Small intestine (tissue), 16 donors: ENCODE results near the gene DNLZ. TPM values are rescaled to one million over a fixed set of nuclear protein-coding genes. Genes with fewer than 3 reads are reported as not detected.
A peak's percentile ranks its signal among the peaks of the same experiment; 100 is the strongest.

Experiments
- DNase-seq, 2 donors: peaks; one replicate each; pipeline versions ENCODE4 v3.0.0 to v3.0.0-alpha.2; 2013
- FAIRE-seq: peaks from 2 replicates; lab custom pipeline; 2012; peaks lifted over from hg19 to GRCh38; lab: Jason Lieb, UNC
- H3K27ac ChIP-seq, 3 donors: one replicate each; pipeline ENCODE4 v1.5.1; 2013; ENCODE audit warnings: low read length in 2 of 3, mild to moderate bottlenecking in 2 of 3, control low read depth in 1 of 3, inconsistent platforms in 1 of 3, low read depth in 1 of 3, moderate library complexity in 1 of 3
- H3K27me3 ChIP-seq, 3 donors: one replicate each; pipeline ENCODE4 v1.6.1; 2013; ENCODE audit warnings: low read length in 3 of 3, inconsistent platforms in 1 of 3; ENCODE audit not compliant: control insufficient read depth in 3 of 3, insufficient read depth in 3 of 3
- H3K36me3 ChIP-seq, 3 donors: one replicate each; pipeline ENCODE4 v1.6.1; 2013; ENCODE audit warnings: low read length in 3 of 3, inconsistent platforms in 1 of 3, low read depth in 1 of 3, mild to moderate bottlenecking in 1 of 3, moderate library complexity in 1 of 3; ENCODE audit not compliant: control insufficient read depth in 3 of 3, insufficient read depth in 2 of 3
- H3K4me1 ChIP-seq, 3 donors: one replicate each; pipeline ENCODE4 v1.6.1; 2013; ENCODE audit warnings: low read length in 2 of 3, inconsistent platforms in 1 of 3, low read depth in 1 of 3, mild to moderate bottlenecking in 1 of 3, moderate library complexity in 1 of 3; ENCODE audit not compliant: control insufficient read depth in 3 of 3, insufficient read depth in 2 of 3
- H3K4me3 ChIP-seq, 3 donors: one replicate each; pipeline ENCODE4 v1.5.1; 2013; ENCODE audit warnings: low read length in 3 of 3, control low read depth in 1 of 3, inconsistent platforms in 1 of 3, low read depth in 1 of 3, mild to moderate bottlenecking in 1 of 3, moderate library complexity in 1 of 3
- H3K9me3 ChIP-seq, 2 donors: one replicate each; pipeline ENCODE4 v1.6.1; 2013; ENCODE audit warnings: low read depth in 1 of 2, low read length in 1 of 2; ENCODE audit not compliant: control insufficient read depth in 2 of 2, insufficient read depth in 1 of 2
- WGBS, 3 donors: extraction: QIAGEN DNeasy Blood & Tissue Kit; methylation state at CpG; one replicate each; pipeline ENCODE4 v1.1.7; 2013; 5-methylcytosine and 5-hydroxymethylcytosine counted together
- long read RNA-seq, 10 donors: transcript quantifications; one replicate each; lab custom pipeline, GENCODE V29; 2026
- polyA plus RNA-seq, 4 donors: library from polyadenylated mRNA; stranded (reverse) in 3 of 4; unstranded in 1 of 4; fragments of 200-250 nt in 3 of 4; fragments of 120-200 nt in 1 of 4; gene quantifications; one replicate each; pipeline versions ENCODE4 v1.2.1 to v1.2.3, GENCODE V29; 2013
- donor health status: healthy with polysubstance abuse.
- donor health status: control.
- donor health status: control.
- donor health status: Bipolar disorder and iron deficiency.
- donor health status: healthy.

Gene DNLZ
- polyA plus RNA-seq = 10 to 100 TPM in 2 of 4 donors, 1 to 10 TPM in 2; 8.5 to 16.1 (median 11.0) TPM
- long read RNA-seq, donor 1, transcript DNLZ-201 (3 exons, 724 nt) = major isoform, 12 of 13 reads
- long read RNA-seq, donor 1, partial matches to known transcripts = 0 of 13 reads
- long read RNA-seq, donor 1, other reads (novel, unspliced or antisense) = 0 of 13 reads
- long read RNA-seq, donor 2, transcript DNLZ-201 (3 exons, 724 nt) = major isoform, 12 of 12 reads
- long read RNA-seq, donor 2, partial matches to known transcripts = 0 of 12 reads
- long read RNA-seq, donor 2, other reads (novel, unspliced or antisense) = 0 of 12 reads
- long read RNA-seq, donor 3, transcript DNLZ-201 (3 exons, 724 nt) = major isoform, 10 of 11 reads
- long read RNA-seq, donor 3, partial matches to known transcripts = 0 of 11 reads
- long read RNA-seq, donor 3, other reads (novel, unspliced or antisense) = 0 of 11 reads
- long read RNA-seq, donor 4 = 0 reads
- long read RNA-seq, donor 5, transcript DNLZ-201 (3 exons, 724 nt) = major isoform, 7 of 7 reads
- long read RNA-seq, donor 5, partial matches to known transcripts = 0 of 7 reads
- long read RNA-seq, donor 5, other reads (novel, unspliced or antisense) = 0 of 7 reads
- long read RNA-seq, donor 6, transcript DNLZ-201 (3 exons, 724 nt) = major isoform, 10 of 20 reads
- long read RNA-seq, donor 6, partial matches to known transcripts = 10 of 20 reads
- long read RNA-seq, donor 6, other reads (novel, unspliced or antisense) = 0 of 20 reads
- long read RNA-seq, donor 7 = 0 reads
- long read RNA-seq, donor 8, transcript DNLZ-201 (3 exons, 724 nt) = major isoform, 6 of 6 reads
- long read RNA-seq, donor 8, partial matches to known transcripts = 0 of 6 reads
- long read RNA-seq, donor 8, other reads (novel, unspliced or antisense) = 0 of 6 reads
- long read RNA-seq, donor 9, transcript DNLZ-201 (3 exons, 724 nt) = major isoform, 5 of 5 reads
- long read RNA-seq, donor 9, partial matches to known transcripts = 0 of 5 reads
- long read RNA-seq, donor 9, other reads (novel, unspliced or antisense) = 0 of 5 reads
- long read RNA-seq, donor 10, transcript DNLZ-201 (3 exons, 724 nt) = major isoform, 9 of 14 reads
- long read RNA-seq, donor 10, partial matches to known transcripts = 5 of 14 reads
- long read RNA-seq, donor 10, other reads (novel, unspliced or antisense) = 0 of 14 reads

DNA sequence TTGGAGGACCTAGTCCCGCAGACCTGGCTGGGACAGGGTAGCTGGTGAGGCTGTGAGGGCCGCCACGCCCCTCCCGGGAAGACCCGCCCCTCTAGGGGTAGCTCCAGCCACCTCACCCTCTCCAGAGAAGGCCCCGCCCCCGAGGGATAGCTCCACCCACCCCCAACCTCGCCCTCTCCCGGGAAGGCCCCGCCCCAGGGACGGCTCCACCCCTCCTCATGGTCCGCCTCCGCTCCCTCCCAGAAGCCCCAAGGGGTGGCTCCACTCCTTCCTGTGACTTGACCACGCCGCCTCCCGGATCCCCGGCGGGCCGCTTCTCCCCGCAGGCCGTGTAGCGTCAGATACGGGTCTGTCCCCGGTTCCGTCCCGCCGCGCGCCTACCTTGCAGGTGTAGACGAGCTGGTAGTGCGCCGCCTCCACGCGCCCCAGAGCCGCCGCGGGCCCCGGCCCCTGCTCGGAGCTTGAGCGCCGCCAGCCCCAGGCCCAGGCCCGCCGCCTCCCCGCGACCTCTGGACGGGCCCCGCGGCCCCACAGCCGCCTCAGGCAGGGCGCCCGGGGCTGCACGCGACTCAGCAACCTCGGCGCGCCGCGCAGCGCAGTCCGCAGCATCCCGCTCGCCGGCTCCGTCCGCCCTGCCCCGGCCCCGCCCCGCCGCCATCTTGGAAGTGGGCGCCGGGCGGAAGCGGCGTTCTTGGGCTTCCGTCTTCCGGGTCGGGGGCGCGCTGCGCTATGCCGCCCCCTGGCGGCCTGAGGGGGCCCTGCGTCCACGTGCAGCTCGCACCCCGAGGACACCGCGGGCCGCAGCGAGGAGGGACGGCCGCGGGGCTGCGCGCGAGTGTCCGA lies at the start of gene DNLZ:
Gene DNLZ, minus strand, starts transcription at position 639 of the 843 bp plus-strand sequence. Its CDS starts 30 bp downstream, at position 609.
- H3K9me3 ChIP-seq = peaks cover 0 to 2% of the 10 kb centered on the region in 2 donors
- peaks cover 0 to 32% (median 0%) of the 10 kb centered on the region in 3 donors for H3K4me1 ChIP-seq
- peak within 1 kb of the TSS; percentile 67 to 94 (median 90) for H3K4me3 ChIP-seq
- peak within 1 kb of the TSS; percentile 81 to 96 (median 88) for H3K27ac ChIP-seq
- H3K36me3 ChIP-seq = peaks cover 0 to 41% (median 0%) of the 10 kb centered on the region in 3 donors
- WGBS, 3 donors = 1% methylated on average over 56 to 97 of the region's 97 CpGs
- DNase-seq = peak; percentile 96
- H3K27me3 ChIP-seq = peaks cover 0 to 12% (median 0%) of the 10 kb centered on the region in 3 donors
- FAIRE-seq = no peak

DNA sequence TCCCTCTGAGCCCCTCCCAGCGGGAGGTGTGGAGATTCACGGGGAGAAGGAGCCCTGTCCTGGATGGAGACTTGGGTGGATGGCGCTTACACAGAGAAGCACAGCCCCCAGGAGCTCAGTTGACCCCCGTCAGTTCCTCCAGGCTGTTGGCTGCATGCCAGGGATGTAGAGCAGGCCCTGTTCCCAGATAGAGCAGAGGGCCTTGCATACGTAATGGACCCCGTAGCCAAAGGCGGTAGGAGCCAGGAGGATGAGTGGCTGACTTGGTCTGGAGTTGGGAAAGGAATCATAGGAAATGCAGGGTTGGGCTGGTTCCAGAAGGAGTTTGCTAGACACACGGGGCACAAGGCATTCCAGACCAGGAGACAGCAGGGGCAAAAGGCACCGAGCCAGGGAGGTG lies 49.4 kb upstream of the DNLZ start:
- FAIRE-seq (no peak), DNase-seq (no peak)
- Histone ChIP-seq H3K27ac (no peak overlapping the region), H3K27me3 (no peaks in the 10 kb centered on the region), H3K4me1 (peaks cover 4 to 14% (median 4%) of the 10 kb centered on the region in 3 donors), H3K4me3 (no peak overlapping the region), H3K9me3 (no peaks in the 10 kb centered on the region), H3K36me3 (peaks cover 8 to 61% (median 9%) of the 10 kb centered on the region in 3 donors)
- WGBS, 3 donors = 78 to 85% (median 79%) methylated on average over 9 of the region's 9 CpGs

DNA sequence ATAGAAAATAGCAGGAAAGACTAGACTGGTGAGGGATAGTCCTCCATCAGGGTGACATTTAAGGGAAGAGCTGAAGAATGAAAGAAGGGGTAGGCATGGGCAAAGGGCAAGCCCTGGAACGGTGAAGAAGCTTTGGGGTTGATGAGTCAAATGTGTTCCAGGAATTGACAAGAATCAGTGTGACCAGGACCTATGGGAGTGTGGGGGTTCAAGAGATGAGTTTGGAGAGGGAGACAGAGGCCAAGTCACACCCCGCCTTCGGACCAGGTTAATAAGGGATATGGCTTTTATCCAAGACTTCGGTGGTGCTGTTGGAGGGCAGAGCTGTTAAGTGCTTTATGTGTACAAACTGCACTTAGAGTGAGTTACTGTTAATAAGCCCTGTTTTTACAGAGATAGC lies 47.8 kb upstream of the DNLZ start:
- WGBS, 3 donors = 9 to 37% (median 21%) methylated on average over 4 of the region's 4 CpGs
- DNase-seq (no peak), FAIRE-seq (no peak)
- Histone ChIP-seq H3K9me3 (no peaks in the 10 kb centered on the region), H3K4me3 (peak overlapping the region in 2 of 3 donors; percentile 92 to 99), H3K4me1 (peaks cover 4 to 14% (median 4%) of the 10 kb centered on the region in 3 donors), H3K36me3 (peaks cover 4 to 60% (median 9%) of the 10 kb centered on the region in 3 donors), H3K27ac (no peak overlapping the region), H3K27me3 (no peaks in the 10 kb centered on the region)

DNA sequence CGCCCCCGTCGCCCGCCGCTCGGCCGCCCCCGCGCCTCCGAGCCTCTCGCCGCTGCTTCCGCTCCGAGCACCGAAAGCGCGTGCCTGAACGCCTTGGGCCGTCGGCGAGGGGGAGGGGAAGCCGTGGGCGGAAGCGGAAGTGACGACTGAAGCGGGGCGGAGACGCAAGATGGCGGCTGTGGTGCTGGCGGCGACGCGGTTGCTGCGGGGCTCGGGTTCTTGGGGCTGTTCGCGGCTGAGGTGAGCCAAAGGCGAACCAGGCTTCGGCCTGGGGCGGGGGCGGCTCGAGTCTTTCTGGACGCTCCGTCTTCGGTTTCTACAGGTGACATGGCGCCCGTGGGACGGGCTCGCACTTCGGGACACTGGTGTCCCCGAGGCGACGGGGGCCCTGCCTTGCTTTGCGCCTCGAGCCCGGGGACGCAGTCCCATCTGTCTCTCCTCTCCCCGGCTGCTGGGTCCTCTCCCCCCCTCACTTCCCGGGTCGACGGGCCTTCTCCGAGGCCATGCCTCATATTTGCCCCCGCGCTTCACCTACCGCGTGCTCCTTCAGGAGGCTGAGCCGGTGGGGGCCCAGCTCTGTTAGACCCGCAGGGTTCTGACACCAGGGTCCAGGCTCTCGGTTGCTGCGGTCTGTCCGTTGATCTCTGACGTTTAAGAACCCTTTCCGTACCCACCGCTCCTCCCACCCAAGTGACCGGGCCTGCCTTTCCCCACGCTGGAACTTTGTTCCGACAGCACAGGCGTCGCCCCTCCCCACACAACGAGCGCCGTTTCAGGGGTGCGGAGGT lies 47.1 kb upstream of the DNLZ start, which contains the start of the genes ENTR1 and PMPCA:
Gene ENTR1, minus strand, starts transcription at position 115 of the 788 bp plus-strand sequence. CDS start 217 bp downstream, outside the sequence.
Gene PMPCA, plus strand, starts transcription at position 159 of the 788 bp plus-strand sequence. Its CDS starts 11 bp downstream, at position 170.
- no peaks in the 10 kb centered on the region for H3K9me3 ChIP-seq
- FAIRE-seq (no peak), DNase-seq (peak; percentile 90 to 96)
- peaks cover 4 to 60% (median 8%) of the 10 kb centered on the region in 3 donors for H3K36me3 ChIP-seq
- peak within 1 kb of the TSS; percentile 39 to 87 (median 84) for H3K27ac ChIP-seq
- H3K4me3 ChIP-seq = peak within 1 kb of the TSS; percentile 92 to 99 (median 94)
- H3K4me1 ChIP-seq = peaks cover 4 to 14% (median 4%) of the 10 kb centered on the region in 3 donors
- no peaks in the 10 kb centered on the region for H3K27me3 ChIP-seq
- 0 to 1% (median 0%) methylated on average over 78 to 83 of the region's 83 CpGs for WGBS, 3 donors

DNA sequence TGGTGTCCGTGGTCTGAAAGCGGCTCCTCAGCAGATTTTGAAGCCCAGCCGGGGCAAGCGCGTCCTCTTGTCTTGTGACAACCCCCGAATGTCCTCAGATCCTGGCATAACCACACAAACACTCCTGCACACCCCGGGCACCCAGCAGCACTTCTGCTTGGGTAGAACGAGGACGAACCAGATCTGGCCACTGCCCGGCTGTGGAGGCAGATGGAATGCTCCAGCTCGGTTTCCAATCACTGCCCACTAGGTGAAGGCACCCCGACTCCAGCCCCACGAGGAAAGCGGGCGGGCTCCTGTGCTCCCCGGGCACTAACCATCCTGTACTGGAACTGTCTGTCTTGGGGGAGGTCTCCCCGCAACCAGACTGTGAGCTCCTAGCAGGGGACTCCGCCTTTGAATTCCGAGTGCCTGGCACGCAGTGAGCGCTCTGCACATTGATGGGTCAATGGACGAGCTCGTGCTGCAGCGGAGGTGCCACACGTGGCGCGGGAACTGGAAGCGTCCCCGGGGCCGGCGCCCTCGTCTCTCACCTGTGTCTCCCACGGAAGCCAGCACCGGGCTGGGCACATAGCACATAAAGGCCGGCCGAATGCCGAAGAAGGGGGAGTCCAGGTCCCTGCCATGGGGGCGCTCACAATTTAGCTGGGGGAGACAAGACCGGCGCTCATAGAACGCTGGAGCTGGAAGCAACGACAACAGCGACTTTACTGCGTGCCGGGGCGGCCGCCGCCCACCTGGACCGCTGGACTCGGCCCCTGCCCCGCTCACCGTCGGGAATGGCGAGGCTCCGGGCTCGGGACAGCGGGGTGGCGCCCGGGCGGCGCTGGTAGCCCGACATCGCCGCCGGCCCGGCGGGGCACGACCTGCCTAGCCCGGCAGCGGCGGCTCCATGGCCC lies 46.3 kb upstream of the DNLZ start:
- peak overlapping the region in 2 of 3 donors; percentile 39 to 75 for H3K27ac ChIP-seq

DNA sequence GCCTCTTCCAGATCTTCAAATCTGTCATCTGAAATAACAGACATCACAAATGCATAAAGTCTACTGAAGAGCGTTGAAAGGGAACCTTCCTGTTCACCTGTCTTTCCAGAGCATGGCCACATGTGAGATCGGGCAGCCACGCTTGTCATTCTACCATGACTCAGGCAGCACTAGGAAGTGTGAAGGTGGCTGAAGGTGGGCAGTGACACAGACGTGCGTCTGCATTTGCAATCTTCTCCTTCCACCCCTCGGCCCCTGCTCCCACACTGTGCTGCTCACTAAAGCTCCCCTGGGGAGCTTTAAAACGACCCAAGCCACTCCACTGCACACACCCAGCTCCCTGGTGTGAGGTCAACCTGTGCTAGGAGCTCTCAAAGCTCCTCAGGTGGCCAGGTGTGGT lies 44.4 kb upstream of the DNLZ start:
- H3K9me3 ChIP-seq = no peaks in the 10 kb centered on the region
- DNase-seq (no peak), FAIRE-seq (no peak)
- H3K36me3 ChIP-seq = peaks cover 8 to 57% (median 11%) of the 10 kb centered on the region in 3 donors
- H3K4me1 ChIP-seq = peaks cover 4 to 14% (median 4%) of the 10 kb centered on the region in 3 donors
- no peak overlapping the region for H3K27ac ChIP-seq
- WGBS, 3 donors = 86% methylated on average over 7 of the region's 7 CpGs
- no peak overlapping the region for H3K4me3 ChIP-seq
- no peaks in the 10 kb centered on the region for H3K27me3 ChIP-seq

More for the DNA sequence above, 46.3 kb upstream of the DNLZ start:
- WGBS, 3 donors = 9 to 13% (median 10%) methylated on average over 48 to 71 of the region's 71 CpGs
- H3K9me3 ChIP-seq = no peaks in the 10 kb centered on the region
- H3K36me3 ChIP-seq = peaks cover 4 to 61% (median 13%) of the 10 kb centered on the region in 3 donors
- peak overlapping the region; percentile 52 to 94 (median 92) for H3K4me3 ChIP-seq
- DNase-seq (peak; percentile 43 to 65), FAIRE-seq (no peak)
- peaks cover 4 to 14% (median 4%) of the 10 kb centered on the region in 3 donors for H3K4me1 ChIP-seq
- no peaks in the 10 kb centered on the region for H3K27me3 ChIP-seq
